Measurements from ENCODE around the gene LIPN. TPM values are rescaled to one million over a fixed set of nuclear protein-coding genes. Genes with fewer than 3 reads are reported as not detected.

Gene LIPN
- not detected for total RNA-seq

GRCh38 chr10:88759366-88760101 lies at the start of gene LIPN:
LIPN (plus strand) TSS chr10:88760020; CDS start chr10:88761406, 1,386 bp downstream.
- intact Hi-C loops (cut with DNase I; ENCODE audit: low total_unique reads) (no loop called here), in situ Hi-C loops (cut with MboI; ENCODE audit: low sequenced_read_pairs in 4 of 4) (no loop called here)
- H3K9me3 ChIP-seq: no peaks in the 10 kb centered on the region
- H3K4me1 ChIP-seq: no peaks in the 10 kb centered on the region
- ATAC-seq: no peak
- no peak within 1 kb of the TSS for H3K4me3 ChIP-seq
- TF ChIP-seq POLR2A (IDR thresholded peaks at IDR 0.05): no peak
- TF ChIP-seq, protein P1, sequence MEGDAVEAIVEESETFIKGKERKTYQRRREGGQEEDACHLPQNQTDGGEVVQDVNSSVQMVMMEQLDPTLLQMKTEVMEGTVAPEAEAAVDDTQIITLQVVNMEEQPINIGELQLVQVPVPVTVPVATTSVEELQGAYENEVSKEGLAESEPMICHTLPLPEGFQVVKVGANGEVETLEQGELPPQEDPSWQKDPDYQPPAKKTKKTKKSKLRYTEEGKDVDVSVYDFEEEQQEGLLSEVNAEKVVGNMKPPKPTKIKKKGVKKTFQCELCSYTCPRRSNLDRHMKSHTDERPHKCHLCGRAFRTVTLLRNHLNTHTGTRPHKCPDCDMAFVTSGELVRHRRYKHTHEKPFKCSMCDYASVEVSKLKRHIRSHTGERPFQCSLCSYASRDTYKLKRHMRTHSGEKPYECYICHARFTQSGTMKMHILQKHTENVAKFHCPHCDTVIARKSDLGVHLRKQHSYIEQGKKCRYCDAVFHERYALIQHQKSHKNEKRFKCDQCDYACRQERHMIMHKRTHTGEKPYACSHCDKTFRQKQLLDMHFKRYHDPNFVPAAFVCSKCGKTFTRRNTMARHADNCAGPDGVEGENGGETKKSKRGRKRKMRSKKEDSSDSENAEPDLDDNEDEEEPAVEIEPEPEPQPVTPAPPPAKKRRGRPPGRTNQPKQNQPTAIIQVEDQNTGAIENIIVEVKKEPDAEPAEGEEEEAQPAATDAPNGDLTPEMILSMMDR (IDR thresholded peaks at IDR 0.05 in 4 of 5, conservative IDR thresholded peaks at IDR 0.05 in 1 of 5): no peak
- H3K36me3 ChIP-seq: no peaks in the 10 kb centered on the region
- no peak within 1 kb of the TSS for H3K27ac ChIP-seq
- peak in 1 of 2 donors; percentile 15 for DNase-seq
- H3K27me3 ChIP-seq: no peaks in the 10 kb centered on the region

GRCh38 chr10:88715517-88715916 lies 44.3 kb upstream of the LIPN start:
- no peak for ATAC-seq
- Histone ChIP-seq H3K4me1 (no peaks in the 10 kb centered on the region), H3K27me3 (no peaks in the 10 kb centered on the region), H3K27ac (no peak overlapping the region), H3K9me3 (no peaks in the 10 kb centered on the region), H3K36me3 (no peaks in the 10 kb centered on the region), H3K4me3 (no peak overlapping the region)
- DNase-seq: no peak
- no peak for TF ChIP-seq POLR2A (IDR thresholded peaks at IDR 0.05)
- TF ChIP-seq, protein P1 (IDR thresholded peaks at IDR 0.05 in 4 of 5, conservative IDR thresholded peaks at IDR 0.05 in 1 of 5): no peak
- in situ Hi-C loops (cut with MboI; ENCODE audit: low sequenced_read_pairs in 4 of 4): no loop called here
- intact Hi-C loops (cut with DNase I; ENCODE audit: low total_unique reads): no loop called here

GRCh38 chr10:88721392-88721791 lies 38.4 kb upstream of the LIPN start:
- DNase-seq (no peak), ATAC-seq (no peak)
- Histone ChIP-seq H3K4me1 (no peaks in the 10 kb centered on the region), H3K4me3 (no peak overlapping the region), H3K27me3 (no peaks in the 10 kb centered on the region), H3K9me3 (no peaks in the 10 kb centered on the region), H3K36me3 (no peaks in the 10 kb centered on the region), H3K27ac (no peak overlapping the region)
- intact Hi-C loops (cut with DNase I; ENCODE audit: low total_unique reads) (no loop called here), in situ Hi-C loops (cut with MboI; ENCODE audit: low sequenced_read_pairs in 4 of 4) (no loop called here)
- no peak for TF ChIP-seq POLR2A (IDR thresholded peaks at IDR 0.05)
- TF ChIP-seq, protein P1 (IDR thresholded peaks at IDR 0.05 in 4 of 5, conservative IDR thresholded peaks at IDR 0.05 in 1 of 5): no peak

DNA sequence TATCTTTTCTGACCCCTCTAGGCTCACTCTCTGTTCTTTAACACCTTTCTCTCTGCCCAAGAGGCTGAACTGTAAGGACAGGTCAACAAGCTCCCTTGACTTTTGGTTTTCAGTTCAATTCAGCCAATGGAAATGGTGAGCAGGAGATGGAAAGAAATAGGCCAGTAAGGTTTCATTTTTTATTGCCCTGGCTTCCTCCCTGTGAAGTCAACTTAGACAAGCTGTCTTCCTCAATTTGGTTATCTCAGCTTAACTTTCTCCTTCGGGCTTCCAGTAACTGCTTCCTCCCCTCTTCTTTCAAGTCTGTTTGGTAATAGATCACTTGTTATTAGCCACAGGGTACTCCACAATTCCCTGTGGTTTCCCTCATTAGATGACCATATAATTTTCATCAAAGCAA lies 34.0 kb upstream of the LIPN start:
- H3K36me3 ChIP-seq: no peaks in the 10 kb centered on the region
- in situ Hi-C loops (cut with MboI; ENCODE audit: low sequenced_read_pairs in 4 of 4) (no loop called here), intact Hi-C loops (cut with DNase I; ENCODE audit: low total_unique reads) (no loop called here)
- H3K4me1 ChIP-seq: no peaks in the 10 kb centered on the region
- DNase-seq (no peak), ATAC-seq (no peak)
- TF ChIP-seq, protein P1 (IDR thresholded peaks at IDR 0.05 in 4 of 5, conservative IDR thresholded peaks at IDR 0.05 in 1 of 5): no peak
- TF ChIP-seq POLR2A (IDR thresholded peaks at IDR 0.05): no peak
- H3K27me3 ChIP-seq: no peaks in the 10 kb centered on the region
- H3K27ac ChIP-seq: no peak overlapping the region
- no peaks in the 10 kb centered on the region for H3K9me3 ChIP-seq
- H3K4me3 ChIP-seq: no peak overlapping the region

Measured in gastrocnemius medialis (tissue), 4 donors.